PC-9 (cell line): Measurements from ENCODE around the gene CAMTA1. TPM values are rescaled to one million over a fixed set of nuclear protein-coding genes. Genes with fewer than 3 reads are reported as not detected.

ENCODE experiments used
- BruUV-seq: library from RNA; stranded (reverse); fragments of 400-500 nt; replicated peaks from 2 replicates; lab custom pipeline; 2021; lab: Mats Ljungman, UMichigan
- CTCF ChIA-PET: fragments of 300-600 bp; sonication (Branson Sonifier 250); formaldehyde crosslinking; loops from one replicate; lab custom pipeline; 2022; ENCODE audit warnings: antibody characterized with exemption; lab: Charles Lee
- POLR2A ChIA-PET: fragments of 300-600 bp; sonication (Branson Sonifier 250); formaldehyde crosslinking; loops from one replicate; lab custom pipeline; 2022; ENCODE audit warnings: antibody characterized with exemption; ENCODE audit not compliant: unreplicated experiment; lab: Charles Lee
- DNase-seq, 2 experiments: peaks; one replicate each; pipeline versions ENCODE4 v3.0.0 to v3.0.0-alpha.2; 2015 to 2022; ENCODE audit warnings: mixed read lengths in 1 of 2
- H2AFZ ChIP-seq: fragments of 200-600 bp; sonication (generic); 2 replicates; pipeline ENCODE4 v1.8.1; 2017; ENCODE audit warnings: antibody characterized with exemption
- H3F3A ChIP-seq: fragments of 200-600 bp; sonication (generic); 2 replicates; pipeline ENCODE4 v1.8.1; 2017; ENCODE audit warnings: antibody characterized with exemption, mild to moderate bottlenecking, low read depth; ENCODE audit not compliant: insufficient read depth
- H3K27ac ChIP-seq: fragments of 200-600 bp; sonication (generic); 2 replicates; pipeline ENCODE4 v1.6.1; 2016; ENCODE audit warnings: mixed run types
- H3K27me3 ChIP-seq: fragments of 200-600 bp; sonication (generic); 2 replicates; pipeline ENCODE4 v1.6.1; 2016; ENCODE audit warnings: low read depth, mixed run types; ENCODE audit not compliant: insufficient read depth
- H3K36me3 ChIP-seq: fragments of 200-600 bp; sonication (generic); 2 replicates; pipeline ENCODE4 v1.6.1; 2016; ENCODE audit warnings: low read depth, mixed run types
- H3K4me1 ChIP-seq: fragments of 200-600 bp; sonication (generic); replicated peaks from 2 replicates; pipeline ENCODE4 v1.6.1; 2016; ENCODE audit warnings: mixed run types; ENCODE audit not compliant: insufficient read depth
- H3K4me2 ChIP-seq: fragments of 200-600 bp; sonication (generic); 2 replicates; pipeline ENCODE4 v1.6.1; 2017; ENCODE audit warnings: mixed run types
- H3K4me3 ChIP-seq: fragments of 200-600 bp; sonication (generic); 2 replicates; pipeline ENCODE4 v1.6.1; 2016; ENCODE audit warnings: mixed run types
- H3K79me2 ChIP-seq: fragments of 200-600 bp; sonication (generic); 2 replicates; pipeline ENCODE4 v1.6.1; 2017; ENCODE audit warnings: low read depth, mixed run types
- H3K9me2 ChIP-seq: fragments of 200-600 bp; sonication (generic); 2 replicates; pipeline ENCODE4 v1.8.1; 2017; ENCODE audit warnings: mild to moderate bottlenecking; ENCODE audit not compliant: insufficient read depth
- H3K9me3 ChIP-seq: fragments of 200-600 bp; sonication (generic); 2 replicates; pipeline ENCODE4 v1.8.1; 2016; ENCODE audit warnings: low read depth; ENCODE audit not compliant: insufficient read depth
- H4K20me1 ChIP-seq: fragments of 200-600 bp; sonication (generic); 2 replicates; pipeline ENCODE4 v1.8.1; 2017; ENCODE audit not compliant: insufficient read depth
- EZH2 ChIP-seq: fragments of 200-600 bp; sonication (generic); IDR thresholded peaks from 2 replicates; pipeline ENCODE4 v1.8.0; 2017; ENCODE audit warnings: antibody characterized with exemption, low read depth
- intact Hi-C: fragments of 100-400 bp; cut with micrococcal nuclease; formaldehyde crosslinking; loops from one replicate; pipeline ENCODE4 v1.10.0; 2022; ENCODE audit not compliant: unreplicated experiment
- total RNA-seq: library from RNA; stranded (reverse); gene quantifications from 2 replicates; pipeline ENCODE4 v1.2.3, GENCODE V29; 2021
- TF ChIP-seq, protein P1 (sequence below): fragments of 200-600 bp; sonication (generic); conservative IDR thresholded peaks from 2 replicates; pipeline ENCODE4 v1.6.1; 2017; ENCODE audit warnings: mixed run types, antibody characterized with exemption, mild to moderate bottlenecking, moderate library complexity

The CAMTA1 gene
- total RNA-seq, 1 experiment from 2014 or later = 72.3 TPM

GRCh38 chr1:7684861-7685635 is 899.8 kb downstream of the CAMTA1 start:
- Histone ChIP-seq H3K4me2 (no peak overlapping the region), H3K4me1 (no peaks in the 10 kb centered on the region), H3F3A (no peaks in the 10 kb centered on the region), H3K27me3 (peaks cover 41% of the 10 kb centered on the region), H3K36me3 (no peaks in the 10 kb centered on the region), H3K27ac (no peak overlapping the region), H3K79me2 (no peaks in the 10 kb centered on the region), H3K4me3 (no peak overlapping the region), H2AFZ (no peak overlapping the region), H4K20me1 (no peaks in the 10 kb centered on the region), H3K9me3 (no peaks in the 10 kb centered on the region), H3K9me2 (no peaks in the 10 kb centered on the region)
- ChIA-PET CTCF (interaction anchor here (0.6 kb wide), 1 partner anchor 20 kb away, joined by 3 read pairs; no protein-coding TSS in a partner anchor), POLR2A (no interaction called here)
- intact Hi-C loops = no loop called here
- no TSS peak for BruUV-seq
- DNase-seq = no peak
- no peak for TF ChIP-seq EZH2
- TF ChIP-seq, protein P1, sequence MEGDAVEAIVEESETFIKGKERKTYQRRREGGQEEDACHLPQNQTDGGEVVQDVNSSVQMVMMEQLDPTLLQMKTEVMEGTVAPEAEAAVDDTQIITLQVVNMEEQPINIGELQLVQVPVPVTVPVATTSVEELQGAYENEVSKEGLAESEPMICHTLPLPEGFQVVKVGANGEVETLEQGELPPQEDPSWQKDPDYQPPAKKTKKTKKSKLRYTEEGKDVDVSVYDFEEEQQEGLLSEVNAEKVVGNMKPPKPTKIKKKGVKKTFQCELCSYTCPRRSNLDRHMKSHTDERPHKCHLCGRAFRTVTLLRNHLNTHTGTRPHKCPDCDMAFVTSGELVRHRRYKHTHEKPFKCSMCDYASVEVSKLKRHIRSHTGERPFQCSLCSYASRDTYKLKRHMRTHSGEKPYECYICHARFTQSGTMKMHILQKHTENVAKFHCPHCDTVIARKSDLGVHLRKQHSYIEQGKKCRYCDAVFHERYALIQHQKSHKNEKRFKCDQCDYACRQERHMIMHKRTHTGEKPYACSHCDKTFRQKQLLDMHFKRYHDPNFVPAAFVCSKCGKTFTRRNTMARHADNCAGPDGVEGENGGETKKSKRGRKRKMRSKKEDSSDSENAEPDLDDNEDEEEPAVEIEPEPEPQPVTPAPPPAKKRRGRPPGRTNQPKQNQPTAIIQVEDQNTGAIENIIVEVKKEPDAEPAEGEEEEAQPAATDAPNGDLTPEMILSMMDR = no peak

- no peaks in the 10 kb centered on the region for H3K36me3 ChIP-seq
- CTCF ChIA-PET = no interaction called here
- no peak overlapping the region for H2AFZ ChIP-seq
- TF ChIP-seq, protein P1 = no peak
- TF ChIP-seq EZH2 = no peak
- no peak for DNase-seq
- H3K9me3 ChIP-seq = no peaks in the 10 kb centered on the region
- H3K9me2 ChIP-seq = no peaks in the 10 kb centered on the region
- no peaks in the 10 kb centered on the region for H3K79me2 ChIP-seq
- no peaks in the 10 kb centered on the region for H4K20me1 ChIP-seq
- BruUV-seq = no TSS peak
- H3K27me3 ChIP-seq = peaks cover 37% of the 10 kb centered on the region
- H3K4me3 ChIP-seq = no peak overlapping the region
- no peak overlapping the region for H3K27ac ChIP-seq
- H3F3A ChIP-seq = no peaks in the 10 kb centered on the region
- intact Hi-C loops = no loop called here
- POLR2A ChIA-PET = no interaction called here
- no peak overlapping the region for H3K4me2 ChIP-seq
- no peaks in the 10 kb centered on the region for H3K4me1 ChIP-seq
Measured at GRCh38 chr1:7686301-7686850, 901.1 kb downstream of the CAMTA1 start.

GRCh38 chr1:7687411-7687810 is 902.2 kb downstream of the CAMTA1 start:
- BruUV-seq = no TSS peak
- Histone ChIP-seq H3K4me1 (no peaks in the 10 kb centered on the region), H3K27ac (no peak overlapping the region), H3K9me2 (no peaks in the 10 kb centered on the region), H3K4me2 (no peak overlapping the region), H3K36me3 (no peaks in the 10 kb centered on the region), H3K9me3 (no peaks in the 10 kb centered on the region), H3K4me3 (no peak overlapping the region), H3K27me3 (peaks cover 39% of the 10 kb centered on the region), H2AFZ (no peak overlapping the region), H3F3A (no peaks in the 10 kb centered on the region), H4K20me1 (no peaks in the 10 kb centered on the region), H3K79me2 (no peaks in the 10 kb centered on the region)
- no peak for DNase-seq
- intact Hi-C loops = no loop called here
- CTCF ChIA-PET = no interaction called here
- POLR2A ChIA-PET = no interaction called here
- TF ChIP-seq, protein P1 = no peak
- no peak for TF ChIP-seq EZH2
